A549 (cell line): ENCODE data around the gene CLCF1. TPM values are rescaled to one million over a fixed set of nuclear protein-coding genes. Genes with fewer than 3 reads are reported as not detected.
A peak's percentile ranks its signal among the peaks of the same experiment; 100 is the strongest.

ENCODE experiments used
- BCL3 ChIP-seq: fragments of >200 bp; sonication (Bioruptor Twin); formaldehyde crosslinking; IDR thresholded peaks from 3 replicates; pipeline ENCODE4 v1.6.1; 2016
- BHLHE40 ChIP-seq: IDR thresholded peaks from 2 replicates; pipeline ENCODE4 v1.6.1; 2012; ENCODE audit warnings: low read depth, low read length, inconsistent platforms
- CBX8 ChIP-seq: fragments of 200-600 bp; sonication (generic); IDR thresholded peaks from 2 replicates; pipeline ENCODE4 v1.6.1; 2016
- CEBPB ChIP-seq, 2 experiments: fragments of >200 bp in 1 of 2; sonication (Bioruptor Twin) in 1 of 2; formaldehyde crosslinking in 1 of 2; IDR thresholded peaks; 2 replicates each; pipeline ENCODE4 v1.6.1; 2012 to 2016
- CTCF ChIP-seq: fragments of >200 bp; sonication (Bioruptor Twin); formaldehyde crosslinking; IDR thresholded peaks from 3 replicates; pipeline ENCODE4 v1.5.1; 2016
- E2F6 ChIP-seq: IDR thresholded peaks from 2 replicates; pipeline ENCODE4 v1.6.1; 2012; ENCODE audit warnings: low read depth, borderline replicate concordance
- EHMT2 ChIP-seq: fragments of 200-600 bp; sonication (generic); IDR thresholded peaks from 2 replicates; pipeline ENCODE4 v1.6.1; 2016; ENCODE audit warnings: antibody characterized with exemption, low read depth, mild to moderate bottlenecking, moderate library complexity
- FOSB ChIP-seq: fragments of 250-450 bp; sonication (Bioruptor Pico); IDR thresholded peaks from 2 replicates; pipeline ENCODE4 v1.5.0; 2020; ENCODE audit warnings: mild to moderate bottlenecking, moderate library complexity
- FOSL2 ChIP-seq, 2 experiments: fragments of 450-650 bp in 1 of 2; fragments of >200 bp in 1 of 2; sonication (Bioruptor Twin) in 1 of 2; formaldehyde crosslinking; IDR thresholded peaks; 2 replicates each; pipeline versions ENCODE4 v1.5.0 to v1.6.1; 2016 to 2020; ENCODE audit warnings: mild to moderate bottlenecking in 1 of 2, moderate library complexity in 1 of 2
- HDAC2 ChIP-seq: fragments of 200-600 bp; sonication (generic); IDR thresholded peaks from 2 replicates; pipeline ENCODE4 v1.6.1; 2016
- HOXB13 ChIP-seq: fragments of 250-450 bp; sonication (Bioruptor Pico); IDR thresholded peaks from 2 replicates; pipeline ENCODE4 v1.5.0; 2020; ENCODE audit warnings: low read depth, mild to moderate bottlenecking, moderate library complexity
- JUN ChIP-seq, 2 experiments: fragments of >200 bp; sonication (Bioruptor Twin); formaldehyde crosslinking; IDR thresholded peaks; 2 replicates in 1 of 2; 3 replicates in 1 of 2; pipeline ENCODE4 v1.6.1; 2016 to 2017
- MAFK ChIP-seq: fragments of 450-650 bp; IDR thresholded peaks from 2 replicates; pipeline ENCODE4 v1.6.1; 2014; ENCODE audit not compliant: partially characterized antibody
- MAX ChIP-seq: IDR thresholded peaks from 2 replicates; pipeline ENCODE4 v1.6.1; 2012
- MAZ ChIP-seq: fragments of 150-350 bp; IDR thresholded peaks from 2 replicates; pipeline ENCODE4 v1.6.1; 2014; ENCODE audit warnings: antibody characterized with exemption, low read depth, low read length, borderline replicate concordance
- NR3C1 ChIP-seq: fragments of >200 bp; sonication (Bioruptor Twin); formaldehyde crosslinking; IDR thresholded peaks from 3 replicates; pipeline ENCODE4 v1.6.1; 2017
- PBX3 ChIP-seq: IDR thresholded peaks from 2 replicates; pipeline ENCODE4 v1.6.1; 2012
- RCOR1 ChIP-seq: fragments of 150-350 bp; IDR thresholded peaks from 2 replicates; pipeline ENCODE4 v1.6.1; 2014; ENCODE audit warnings: antibody characterized with exemption, low read length, low read depth
- SMC3 ChIP-seq: fragments of >200 bp; sonication (Bioruptor Twin); formaldehyde crosslinking; IDR thresholded peaks from 3 replicates; pipeline ENCODE4 v1.6.1; 2018; ENCODE audit warnings: inconsistent platforms
- SREBF2 ChIP-seq: fragments of 450-650 bp; IDR thresholded peaks from 2 replicates; pipeline ENCODE4 v1.6.1; 2014; ENCODE audit warnings: mild to moderate bottlenecking, moderate library complexity
- TP53 ChIP-seq: fragments of 250-450 bp; sonication (Bioruptor Pico); IDR thresholded peaks from 2 replicates; pipeline ENCODE4 v1.5.0; 2021; ENCODE audit warnings: mild to moderate bottlenecking, moderate library complexity
- USF2 ChIP-seq: fragments of 450-650 bp; IDR thresholded peaks from 2 replicates; pipeline ENCODE4 v1.6.1; 2014; ENCODE audit warnings: antibody characterized with exemption
- ZFP36 ChIP-seq: fragments of 450-650 bp; IDR thresholded peaks from 2 replicates; pipeline ENCODE4 v1.6.1; 2014; ENCODE audit warnings: borderline replicate concordance; ENCODE audit not compliant: partially characterized antibody
- ZNF302 ChIP-seq: fragments of 250-450 bp; sonication (Bioruptor Pico); IDR thresholded peaks from 2 replicates; pipeline ENCODE4 v1.9.0; 2021; ENCODE audit warnings: inconsistent platforms, mild to moderate bottlenecking, moderate library complexity
- polyA plus RNA-seq, 4 experiments: library from polyadenylated mRNA; depleted of rRNA in 3 of 4; stranded (reverse); fragments of >200 nt; fragmentation: RNase III in 1 of 4; extraction: RNeasy Plus Mini Kit Qiagen cat#74134 plus additional on column Dnase treatment in 1 of 4; gene quantifications; 2 replicates in 3 of 4; 3 replicates in 1 of 4; pipeline ENCODE4 v1.2.3, GENCODE V29; 2011 to 2017

The CLCF1 gene
- polyA plus RNA-seq, 2 of the 4 experiments (the other 2 are of a cell fraction) = 23.9 to 31.0 TPM

- no peak for TF ChIP-seq BCL3
- no peak for TF ChIP-seq SMC3
- no peak for TF ChIP-seq JUN (IDR thresholded peaks at IDR 0.05)
- no peak for TF ChIP-seq ZNF302
- TF ChIP-seq MAX = peak; percentile 64; the same call in 1 of the 2 replicates
- TF ChIP-seq MAFK = no peak
- TF ChIP-seq USF2 = no peak
- TF ChIP-seq TP53 = peak; percentile 89; the same call in 1 of the 2 replicates
- no peak for TF ChIP-seq FOSB (CRISPR knock-in tag)
- no peak for TF ChIP-seq CTCF
- TF ChIP-seq MAZ = no peak
- TF ChIP-seq PBX3 = peak; percentile 42
- TF ChIP-seq HOXB13 (CRISPR knock-in tag) = no peak
- TF ChIP-seq NR3C1 = no peak
- TF ChIP-seq EHMT2 = no peak
- no peak for TF ChIP-seq CBX8
- TF ChIP-seq BHLHE40 = no peak
- TF ChIP-seq ZFP36 = no peak
- TF ChIP-seq HDAC2 = no peak
- TF ChIP-seq RCOR1 = no peak
- TF ChIP-seq SREBF2 = no peak
- no peak for TF ChIP-seq FOSL2 (IDR thresholded peaks at IDR 0.05)
- no peak for TF ChIP-seq FOSL2 (CRISPR knock-in tag; IDR thresholded peaks at IDR 0.05)
- TF ChIP-seq E2F6 = no peak
- TF ChIP-seq CEBPB (IDR thresholded peaks at IDR 0.05) = no peak
Observed at GRCh38 chr11:67352546-67353316, 20.7 kb downstream of the CLCF1 start (continued).
